B cell (primary cell): ENCODE data around the gene USH2A. TPM values are rescaled to one million over a fixed set of nuclear protein-coding genes. Genes with fewer than 3 reads are reported as not detected.

Experiments
- ATAC-seq: fragments of 200-7000 bp; cut with Tn5 transposase; one replicate; pipeline ENCODE4 v1.10.0; 2021; ENCODE audit warnings: low read depth, mild to moderate bottlenecking, moderate number of reproducible peaks, moderate library complexity
- CTCF ChIA-PET: fragments of 350-600 bp; sonication (Branson Sonifier 250); formaldehyde crosslinking; loops from one replicate; lab custom pipeline; 2021; ENCODE audit warnings: antibody characterized with exemption, inconsistent platforms; lab: Charles Lee
- POLR2A ChIA-PET: fragments of 350-600 bp; sonication (Branson Sonifier 250); formaldehyde crosslinking; loops from one replicate; lab custom pipeline; 2021; ENCODE audit warnings: antibody characterized with exemption; lab: Charles Lee
- DNase-seq: peaks from one replicate; pipeline ENCODE4 v3.0.0; 2013
- H2AFZ ChIP-seq: 2 replicates; pipeline ENCODE4 v1.6.1; 2012; ENCODE audit warnings: mild to moderate bottlenecking, low read depth, low read length; ENCODE audit not compliant: insufficient read depth, poor library complexity, severe bottlenecking
- H3K27ac ChIP-seq, 2 donors: 1 replicate in 1 of 2; 2 replicates in 1 of 2; pipeline ENCODE4 v1.5.1; 2012 to 2013; ENCODE audit warnings: low read length in 2 of 2, mild to moderate bottlenecking in 2 of 2, moderate library complexity in 1 of 2
- H3K27me3 ChIP-seq, 4 experiments: fragments of 200-600 bp in 1 of 4; sonication (generic) in 1 of 4; replicated peaks in 1 of 4; 1 replicate in 2 of 4; 2 replicates in 2 of 4; pipeline versions ENCODE4 v1.6.1 to v1.7.0; 2013 to 2016; ENCODE audit warnings: low read length in 3 of 4, mild to moderate bottlenecking in 2 of 4, mixed read lengths in 1 of 4, moderate library complexity in 1 of 4; ENCODE audit not compliant: insufficient read depth in 4 of 4, control insufficient read depth in 3 of 4; ENCODE audit errors: control extremely low read depth in 1 of 4
- H3K36me3 ChIP-seq, 2 experiments: replicated peaks in 1 of 2; 1 replicate in 1 of 2; 2 replicates in 1 of 2; pipeline versions ENCODE4 v1.6.1 to v1.7.1; 2013; ENCODE audit warnings: low read length in 1 of 2; ENCODE audit not compliant: insufficient read depth in 2 of 2, control insufficient read depth in 1 of 2; ENCODE audit errors: control extremely low read depth in 1 of 2, extremely low read depth in 1 of 2
- H3K4me1 ChIP-seq, 2 donors: fragments of 200-600 bp in 1 of 2; sonication (generic) in 1 of 2; 1 replicate in 1 of 2; 2 replicates in 1 of 2; pipeline versions ENCODE4 v1.5.1 to v1.6.1; 2013 to 2017; ENCODE audit warnings: low read length in 2 of 2; ENCODE audit not compliant: control insufficient read depth in 2 of 2, insufficient read depth in 2 of 2
- H3K4me2 ChIP-seq: replicated peaks from 2 replicates; pipeline ENCODE3; 2012; ENCODE audit warnings: mild to moderate bottlenecking, low read depth, low read length; ENCODE audit not compliant: poor library complexity, severe bottlenecking
- H3K4me3 ChIP-seq, 5 experiments: fragments of 200-600 bp in 1 of 5; sonication (generic) in 1 of 5; 1 replicate in 3 of 5; 2 replicates in 2 of 5; pipeline versions ENCODE4 v1.5.1 to v1.7.0; 2011 to 2016; ENCODE audit warnings: low read length in 4 of 5, mild to moderate bottlenecking in 4 of 5, low read depth in 2 of 5, control low read depth in 1 of 5, moderate library complexity in 1 of 5; ENCODE audit not compliant: insufficient read depth in 1 of 5; ENCODE audit errors: control extremely low read depth in 1 of 5, extremely low read depth in 1 of 5
- H3K79me2 ChIP-seq: fragments of 200-600 bp; sonication (generic); one replicate; pipeline ENCODE4 v1.6.0; 2016; ENCODE audit warnings: low read length; ENCODE audit not compliant: control insufficient read depth, insufficient read depth
- H3K9ac ChIP-seq: fragments of 200-600 bp; sonication (generic); 2 replicates; pipeline ENCODE4 v1.6.1; 2017; ENCODE audit warnings: mild to moderate bottlenecking, low read length, moderate library complexity
- H3K9me3 ChIP-seq, 3 donors: one replicate each; pipeline versions ENCODE4 v1.6.1 to v1.7.1; 2013; ENCODE audit warnings: low read length in 2 of 3; ENCODE audit not compliant: control insufficient read depth in 2 of 3, insufficient read depth in 1 of 3; ENCODE audit errors: control extremely low read depth in 1 of 3
- H4K20me1 ChIP-seq: 2 replicates; pipeline ENCODE4 v1.6.0; 2012; ENCODE audit warnings: mild to moderate bottlenecking, low read length; ENCODE audit not compliant: insufficient read depth, control insufficient read depth, poor library complexity, severe bottlenecking
- H3K27ac Mint-ChIP-seq: one replicate; pipeline ENCODE4 v1.8.0; 2021; ENCODE audit warnings: mixed read lengths
- H3K27me3 Mint-ChIP-seq: one replicate; pipeline ENCODE4 v1.8.0; 2021; ENCODE audit warnings: mixed read lengths
- H3K4me1 Mint-ChIP-seq: one replicate; pipeline ENCODE4 v1.8.0; 2021; ENCODE audit warnings: mixed read lengths
- H3K4me3 Mint-ChIP-seq: one replicate; pipeline ENCODE4 v1.8.0; 2021; ENCODE audit warnings: mixed read lengths
- H3K9me3 Mint-ChIP-seq: one replicate; pipeline ENCODE4 v1.8.0; 2022; ENCODE audit warnings: mixed read lengths; ENCODE audit not compliant: insufficient read depth
- CTCF ChIP-seq: fragments of 200-600 bp; IDR thresholded peaks from one replicate; pipeline ENCODE4 v1.8.0; 2022; ENCODE audit warnings: antibody characterized with exemption, mild to moderate bottlenecking
- EZH2 ChIP-seq: IDR thresholded peaks from 2 replicates; pipeline ENCODE4 v1.6.1; 2012; ENCODE audit warnings: borderline replicate concordance, low read depth, mild to moderate bottlenecking, moderate library complexity, low read length; ENCODE audit not compliant: insufficient read depth, poor library complexity, severe bottlenecking
- WGBS: methylation state at CpG from one replicate; pipeline ENCODE4 v1.1.5; 2013; ENCODE audit warnings: missing lambda C conversion rate; ENCODE audit not compliant: insufficient coverage; 5-methylcytosine and 5-hydroxymethylcytosine counted together
- intact Hi-C: fragments of 100-400 bp; cut with micrococcal nuclease; formaldehyde crosslinking; loops from one replicate; pipeline ENCODE4 v1.10.0; 2022
- polyA plus RNA-seq: library from polyadenylated mRNA; depleted of rRNA; stranded (reverse); fragments of >200 nt; gene quantifications from 2 replicates; pipeline ENCODE4 v1.2.3, GENCODE V29; 2012
- total RNA-seq, 2 donors: library from RNA; stranded (reverse); fragments of 120-200 nt in 1 of 2; gene quantifications; 1 replicate in 1 of 2; 2 replicates in 1 of 2; pipeline versions ENCODE4 v1.2.3 to v1.2.4, GENCODE V29; 2013 to 2022

The USH2A gene
- total and polyA plus RNA-seq, 2 donors (not counting 1 experiment from before 2014, with no cell fraction given), result 0.01 TPM; not detected in 1

GRCh38 chr1:215963621-215964020, 459.6 kb downstream of the USH2A start:
- ATAC-seq (no peak), DNase-seq (no peak)
- no peak overlapping the region for H3K27ac ChIP-seq
- Mint-ChIP-seq H3K4me3 (no peak overlapping the region), H3K27me3 (no peaks in the 10 kb centered on the region), H3K27ac (no peak overlapping the region), H3K9me3 (no peaks in the 10 kb centered on the region), H3K4me1 (no peaks in the 10 kb centered on the region)
- H3K36me3 ChIP-seq, result no peaks in the 10 kb centered on the region
- H3K4me1 ChIP-seq, result no peaks in the 10 kb centered on the region
- ChIA-PET CTCF (no interaction called here), POLR2A (no interaction called here)
- no peak overlapping the region for H2AFZ ChIP-seq
- intact Hi-C loops, result no loop called here
- H3K79me2 ChIP-seq, result no peaks in the 10 kb centered on the region
- H3K9me3 ChIP-seq, result no peaks in the 10 kb centered on the region
- no peaks in the 10 kb centered on the region for H4K20me1 ChIP-seq
- WGBS, result 100% methylated on average over 4 of the region's 9 CpGs
- H3K4me3 ChIP-seq, result no peak overlapping the region
- TF ChIP-seq EZH2 (no peak), CTCF (no peak)
- no peaks in the 10 kb centered on the region for H3K27me3 ChIP-seq
- H3K4me2 ChIP-seq, result no peak overlapping the region
- no peak overlapping the region for H3K9ac ChIP-seq

GRCh38 chr1:215963040-215963439, 460.2 kb downstream of the USH2A start:
- DNase-seq (no peak), ATAC-seq (no peak)
- Histone ChIP-seq H3K27ac (no peak overlapping the region), H4K20me1 (no peaks in the 10 kb centered on the region), H3K9me3 (no peaks in the 10 kb centered on the region), H2AFZ (no peak overlapping the region), H3K4me3 (no peak overlapping the region), H3K9ac (no peak overlapping the region), H3K36me3 (no peaks in the 10 kb centered on the region), H3K4me2 (no peak overlapping the region), H3K4me1 (no peaks in the 10 kb centered on the region), H3K27me3 (no peaks in the 10 kb centered on the region), H3K79me2 (no peaks in the 10 kb centered on the region)
- ChIA-PET CTCF (no interaction called here), POLR2A (no interaction called here)
- intact Hi-C loops, result no loop called here
- 50% methylated on average over 1 of the region's 1 CpG for WGBS
- no peak overlapping the region for H3K27ac Mint-ChIP-seq
- H3K4me1 Mint-ChIP-seq, result no peaks in the 10 kb centered on the region
- TF ChIP-seq CTCF (no peak), EZH2 (no peak)
- H3K27me3 Mint-ChIP-seq, result no peaks in the 10 kb centered on the region
- no peak overlapping the region for H3K4me3 Mint-ChIP-seq
- H3K9me3 Mint-ChIP-seq, result no peaks in the 10 kb centered on the region
